CD4-positive, alpha-beta T cell treated with Interleukin-10 for 1 hour (primary cell): Measurements from ENCODE around the gene ZSCAN26.
"Not testable (repeated sequence)": the region's sequence is repeated elsewhere in the genome, so short reads cannot be mapped to it uniquely, and the experiment has no call there.

Experiments used
- DNase-seq: peaks from one replicate; pipeline ENCODE4 v3.0.0-alpha.2; 2020

The ZSCAN26 gene

GRCh38 chr6:28258877-28259777, 7.8 kb upstream of the ZSCAN26 start, which contains the start of gene NKAPL:
Gene NKAPL, plus strand, starts transcription at chr6:28259297. Its CDS starts 75 bp downstream, at chr6:28259372.
- DNase-seq, result peak; percentile 57

GRCh38 chr6:28263922-28264321, 3.0 kb upstream of the ZSCAN26 start:
- DNase-seq, result no peak

GRCh38 chr6:28264834-28265401, 2.0 kb upstream of the ZSCAN26 start:
- no peak for DNase-seq

- DNase-seq, result no peak
Measured at GRCh38 chr6:28266563-28266961, 381 bp upstream of the ZSCAN26 start.

- DNase-seq, result no peak
Measured at GRCh38 chr6:28267695-28268059, 734 bp downstream of the ZSCAN26 start.

- no peak for DNase-seq
Measured at GRCh38 chr6:28269492-28269891, 2.5 kb downstream of the ZSCAN26 start.

GRCh38 chr6:28274888-28275287, 7.9 kb downstream of the ZSCAN26 start:
- DNase-seq, result no peak

- DNase-seq, result no peak
Measured at GRCh38 chr6:28277746-28278145, 10.8 kb downstream of the ZSCAN26 start.

- no peak for DNase-seq
Measured at GRCh38 chr6:28280595-28281287, 13.8 kb downstream of the ZSCAN26 start.

GRCh38 chr6:28281288-28282064, 14.5 kb downstream of the ZSCAN26 start, which contains the start of gene PGBD1:
Gene PGBD1, plus strand, starts transcription at chr6:28281572. Its CDS starts 2,242 bp downstream, at chr6:28283814.
- DNase-seq, result peak; percentile 40

- no peak for DNase-seq
Measured at GRCh38 chr6:28282926-28283325, 16.0 kb downstream of the ZSCAN26 start.

GRCh38 chr6:28291573-28291972, 24.6 kb downstream of the ZSCAN26 start:
- no peak for DNase-seq

- DNase-seq, result no peak
Measured at GRCh38 chr6:28295326-28295725, 28.4 kb downstream of the ZSCAN26 start.

- DNase-seq, result no peak
Measured at GRCh38 chr6:28296520-28297060, 29.6 kb downstream of the ZSCAN26 start.

GRCh38 chr6:28303570-28303969, 36.6 kb downstream of the ZSCAN26 start:
- DNase-seq, result peak; percentile 10

- not testable (repeated sequence) for DNase-seq
Measured at GRCh38 chr6:28306363-28306762, 39.4 kb downstream of the ZSCAN26 start.

GRCh38 chr6:28311139-28311823, 44.3 kb downstream of the ZSCAN26 start:
- DNase-seq, result no peak

- no peak for DNase-seq
Measured at GRCh38 chr6:28312939-28313338, 46.0 kb downstream of the ZSCAN26 start.

- no peak for DNase-seq
Measured at GRCh38 chr6:28315628-28316027, 48.7 kb downstream of the ZSCAN26 start.

- DNase-seq, result not testable (repeated sequence)
Measured at GRCh38 chr6:28317866-28318265, 50.9 kb downstream of the ZSCAN26 start.

- no peak for DNase-seq
Measured at GRCh38 chr6:28322661-28323060, 55.7 kb downstream of the ZSCAN26 start.
